ENCODE data around the gene DYNLRB1. TPM values are rescaled to one million over a fixed set of nuclear protein-coding genes. Genes with fewer than 3 reads are reported as not detected.

The DYNLRB1 gene
- total RNA-seq, 1 donor from 2014 or later = 161 TPM

DNA sequence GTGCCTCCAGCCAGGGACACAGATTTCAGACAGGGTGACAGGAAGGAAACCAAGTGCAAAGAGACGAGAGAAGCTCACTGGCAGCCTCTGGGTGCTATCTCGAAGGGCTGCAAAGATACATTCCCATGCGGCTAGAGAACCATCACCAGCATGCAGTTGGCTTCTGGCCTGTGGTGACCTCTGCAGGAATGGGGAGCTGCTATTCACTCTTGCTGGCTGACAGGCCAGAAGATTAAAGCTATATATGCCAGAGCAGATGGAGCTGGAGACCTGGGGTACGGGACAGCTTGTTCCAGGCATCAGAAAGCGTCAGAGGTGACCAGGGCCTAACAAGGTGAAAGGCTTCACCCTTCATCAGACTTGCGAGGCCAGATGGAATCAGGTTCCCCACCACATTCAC is 62.3 kb downstream of the DYNLRB1 start:
- ATAC-seq (no peak), DNase-seq (no peak)
- Histone ChIP-seq H3K27me3 (ENCODE audit: low read depth) (no peaks in the 10 kb centered on the region), H3K4me3 (no peak overlapping the region), H3K27ac (no peak overlapping the region), H3K36me3 (peaks cover 27% of the 10 kb centered on the region), H3K9me3 (no peaks in the 10 kb centered on the region), H3K4me1 (peaks cover 12% of the 10 kb centered on the region)
- intact Hi-C loops (cut with DNase I) = no loop called here
- TF ChIP-seq, protein P1, sequence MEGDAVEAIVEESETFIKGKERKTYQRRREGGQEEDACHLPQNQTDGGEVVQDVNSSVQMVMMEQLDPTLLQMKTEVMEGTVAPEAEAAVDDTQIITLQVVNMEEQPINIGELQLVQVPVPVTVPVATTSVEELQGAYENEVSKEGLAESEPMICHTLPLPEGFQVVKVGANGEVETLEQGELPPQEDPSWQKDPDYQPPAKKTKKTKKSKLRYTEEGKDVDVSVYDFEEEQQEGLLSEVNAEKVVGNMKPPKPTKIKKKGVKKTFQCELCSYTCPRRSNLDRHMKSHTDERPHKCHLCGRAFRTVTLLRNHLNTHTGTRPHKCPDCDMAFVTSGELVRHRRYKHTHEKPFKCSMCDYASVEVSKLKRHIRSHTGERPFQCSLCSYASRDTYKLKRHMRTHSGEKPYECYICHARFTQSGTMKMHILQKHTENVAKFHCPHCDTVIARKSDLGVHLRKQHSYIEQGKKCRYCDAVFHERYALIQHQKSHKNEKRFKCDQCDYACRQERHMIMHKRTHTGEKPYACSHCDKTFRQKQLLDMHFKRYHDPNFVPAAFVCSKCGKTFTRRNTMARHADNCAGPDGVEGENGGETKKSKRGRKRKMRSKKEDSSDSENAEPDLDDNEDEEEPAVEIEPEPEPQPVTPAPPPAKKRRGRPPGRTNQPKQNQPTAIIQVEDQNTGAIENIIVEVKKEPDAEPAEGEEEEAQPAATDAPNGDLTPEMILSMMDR (IDR thresholded peaks at IDR 0.05) = no peak

DNA sequence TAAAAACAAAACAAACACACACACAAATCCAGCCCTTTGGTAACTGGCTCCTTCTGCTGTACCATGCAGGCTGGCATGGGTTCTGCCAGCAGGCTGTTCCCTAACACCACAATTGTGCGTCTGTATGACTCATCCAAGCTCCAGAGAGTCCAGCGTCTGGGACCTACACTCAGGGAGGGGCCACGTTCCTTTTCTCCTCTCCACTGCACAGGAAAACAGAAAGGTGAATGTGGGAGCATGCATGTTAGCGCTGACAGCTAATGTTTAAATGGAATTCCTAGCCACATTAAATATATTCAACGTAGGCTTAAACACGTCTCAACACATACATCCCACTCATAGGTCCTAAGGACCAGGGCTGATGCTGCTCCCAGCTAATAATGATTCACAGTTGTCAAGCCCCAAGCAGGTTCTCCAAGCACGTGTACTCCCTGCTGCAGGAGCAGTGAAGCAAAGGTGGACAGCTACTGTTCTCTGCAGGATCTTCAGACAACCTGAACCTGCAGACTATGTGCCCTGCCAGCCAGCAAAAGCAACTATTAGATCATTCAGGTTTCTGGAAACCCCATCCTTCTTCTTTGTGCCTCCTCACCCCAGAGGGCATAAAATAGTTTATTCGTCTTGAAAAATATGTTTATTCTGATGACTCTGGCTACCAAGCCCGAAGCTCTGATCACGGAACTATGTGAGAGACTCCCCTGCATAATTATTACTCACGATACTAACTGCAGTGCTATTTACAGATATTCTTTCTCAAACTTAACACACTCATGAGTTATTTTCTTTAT is 63.2 kb downstream of the DYNLRB1 start:
- TF ChIP-seq, protein P1 (IDR thresholded peaks at IDR 0.05) = peak; percentile 38
- intact Hi-C loops (cut with DNase I) = no loop called here
- DNase-seq (no peak), ATAC-seq (peak; percentile 75 to 78)
- Histone ChIP-seq H3K27me3 (ENCODE audit: low read depth) (no peaks in the 10 kb centered on the region), H3K36me3 (peaks cover 26% of the 10 kb centered on the region), H3K27ac (no peak overlapping the region), H3K4me1 (peaks cover 12% of the 10 kb centered on the region), H3K9me3 (no peaks in the 10 kb centered on the region), H3K4me3 (no peak overlapping the region)

DNA sequence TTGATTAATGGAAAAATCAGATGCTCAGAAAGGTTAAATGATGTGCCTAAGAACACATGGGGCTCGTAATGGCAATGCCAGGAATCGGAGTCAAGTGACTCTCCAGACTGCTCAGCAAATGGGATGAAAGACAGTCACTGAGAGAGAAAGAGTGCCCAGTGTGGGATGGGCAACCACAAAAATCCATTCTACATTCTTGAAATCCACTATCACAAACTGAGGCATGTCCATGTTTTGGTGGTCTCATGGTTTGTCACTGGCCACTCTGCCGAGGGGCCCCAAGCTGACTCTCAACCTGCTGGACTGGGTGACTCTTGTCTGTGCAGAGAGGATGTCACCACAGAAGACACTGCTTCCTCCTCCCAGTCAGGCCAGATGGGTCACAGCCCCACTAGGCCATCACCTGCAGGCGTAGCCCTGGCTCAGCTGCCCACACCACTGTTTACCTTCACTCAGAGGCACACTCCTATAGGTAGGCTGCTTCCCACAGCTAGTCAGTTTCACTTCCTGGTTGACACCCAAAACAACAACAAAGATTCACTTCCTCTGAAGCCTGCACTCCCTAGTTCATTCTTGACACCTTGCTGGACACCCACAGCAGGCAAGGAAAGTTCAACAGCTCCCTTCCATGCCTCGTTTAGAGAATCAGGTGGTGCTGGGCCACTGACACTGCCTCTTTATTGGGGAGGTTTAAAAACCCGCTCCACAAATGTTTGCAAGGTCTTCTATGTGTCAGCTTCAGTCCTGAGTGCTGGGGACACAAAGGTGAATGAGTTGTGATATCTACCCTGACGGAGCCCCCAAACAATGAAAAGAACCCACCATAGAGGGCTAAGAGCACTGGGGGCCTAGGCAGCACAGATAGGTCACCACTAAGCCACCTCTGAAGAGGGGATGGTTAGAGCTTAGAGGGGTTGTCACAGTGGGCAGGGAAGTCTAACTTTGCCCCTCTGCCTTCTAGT is 64.0 kb downstream of the DYNLRB1 start:
- TF ChIP-seq, protein P1 (IDR thresholded peaks at IDR 0.05) = no peak
- intact Hi-C loops (cut with DNase I) = no loop called here
- H3K4me1 ChIP-seq = peaks cover 12% of the 10 kb centered on the region
- peaks cover 30% of the 10 kb centered on the region for H3K36me3 ChIP-seq
- DNase-seq (no peak), ATAC-seq (peak in 1 of 2 donors; percentile 38)
- H3K9me3 ChIP-seq = no peaks in the 10 kb centered on the region
- H3K4me3 ChIP-seq = no peak overlapping the region
- H3K27me3 ChIP-seq (ENCODE audit: low read depth) = no peaks in the 10 kb centered on the region
- no peak overlapping the region for H3K27ac ChIP-seq

DNA sequence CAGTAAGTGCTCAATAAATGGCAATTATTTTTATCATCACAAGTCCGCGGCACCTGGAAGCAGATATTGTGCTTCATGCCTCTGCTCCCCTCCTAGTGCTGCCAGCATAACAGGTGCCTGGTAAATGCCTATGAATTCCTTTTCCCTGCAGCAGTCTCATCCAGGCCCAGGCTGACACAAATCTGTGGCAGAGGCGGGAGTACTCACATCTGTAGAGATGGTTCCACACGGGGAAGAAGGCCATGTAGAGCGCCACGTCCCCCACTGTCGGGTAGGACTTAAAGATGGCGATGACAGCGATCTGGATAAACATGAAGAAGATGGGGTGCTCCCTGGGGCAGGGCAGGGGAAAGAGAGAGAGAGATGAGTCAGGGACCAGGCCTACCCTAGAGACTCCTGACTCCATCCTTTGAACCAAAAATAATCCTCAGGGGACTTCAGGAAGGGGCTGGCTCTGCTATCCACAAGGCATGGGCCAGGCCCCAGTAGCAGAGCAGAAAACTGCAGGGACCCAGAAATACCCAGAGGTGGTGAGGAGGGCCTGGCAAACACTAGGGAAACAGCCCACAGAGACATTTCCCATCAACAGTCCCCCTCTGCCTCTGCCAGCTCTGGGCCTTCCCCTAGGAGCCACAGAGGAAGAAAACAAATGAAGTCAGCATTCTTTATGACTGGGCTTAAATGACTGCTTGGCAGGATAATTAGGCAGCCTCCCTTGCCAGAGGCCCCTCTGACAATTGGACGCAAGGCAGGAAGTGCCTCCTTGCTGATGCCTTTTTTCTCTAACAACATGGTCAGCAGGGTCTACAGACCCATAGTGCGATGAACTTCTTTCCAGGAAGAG is 65.3 kb downstream of the DYNLRB1 start:
- DNase-seq (no peak), ATAC-seq (peak in 1 of 2 donors; percentile 30)
- H3K27me3 ChIP-seq (ENCODE audit: low read depth) = no peaks in the 10 kb centered on the region
- peak overlapping the region; percentile 42 for H3K27ac ChIP-seq
- TF ChIP-seq, protein P1 (IDR thresholded peaks at IDR 0.05) = no peak
- H3K4me3 ChIP-seq = no peak overlapping the region
- peaks cover 43% of the 10 kb centered on the region for H3K36me3 ChIP-seq
- intact Hi-C loops (cut with DNase I) = no loop called here
- peaks cover 12% of the 10 kb centered on the region for H3K4me1 ChIP-seq
- no peaks in the 10 kb centered on the region for H3K9me3 ChIP-seq

DNA sequence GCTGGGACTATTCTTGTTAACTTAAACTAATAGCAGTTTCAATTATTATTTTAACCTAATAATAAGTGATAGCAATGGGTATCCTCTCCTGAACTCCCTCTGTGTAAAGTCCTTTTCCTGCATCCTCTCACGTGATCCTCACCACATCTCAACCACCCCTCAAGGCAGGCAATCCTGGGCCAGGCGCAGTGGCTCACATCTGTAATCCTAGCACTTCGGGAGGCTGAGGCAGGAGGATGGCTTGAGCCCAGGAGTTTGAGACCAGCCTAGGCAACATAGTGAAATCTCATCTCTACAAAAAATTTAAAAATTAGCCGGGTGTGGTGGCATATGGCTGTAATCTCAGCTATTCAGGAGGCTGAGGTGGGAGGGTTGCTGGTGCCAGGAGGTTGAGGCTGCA is 66.0 kb downstream of the DYNLRB1 start:
- intact Hi-C loops (cut with DNase I) = no loop called here
- Histone ChIP-seq H3K27me3 (ENCODE audit: low read depth) (no peaks in the 10 kb centered on the region), H3K36me3 (peaks cover 49% of the 10 kb centered on the region), H3K27ac (peak overlapping the region; percentile 42), H3K4me3 (no peak overlapping the region), H3K4me1 (peaks cover 12% of the 10 kb centered on the region), H3K9me3 (no peaks in the 10 kb centered on the region)
- ATAC-seq (no peak), DNase-seq (no peak)
- TF ChIP-seq, protein P1 (IDR thresholded peaks at IDR 0.05) = no peak
